GM18508 (cell line): Measurements from ENCODE around the gene NAT9.

Source experiments
- ATAC-seq: cut with Tn5 transposase; IDR thresholded peaks from one replicate; pipeline ENCODE4 v1.9.1; 2021; ENCODE audit warnings: moderate number of reproducible peaks; ENCODE audit not compliant: insufficient read depth, unreplicated experiment

NAT9 gene

DNA sequence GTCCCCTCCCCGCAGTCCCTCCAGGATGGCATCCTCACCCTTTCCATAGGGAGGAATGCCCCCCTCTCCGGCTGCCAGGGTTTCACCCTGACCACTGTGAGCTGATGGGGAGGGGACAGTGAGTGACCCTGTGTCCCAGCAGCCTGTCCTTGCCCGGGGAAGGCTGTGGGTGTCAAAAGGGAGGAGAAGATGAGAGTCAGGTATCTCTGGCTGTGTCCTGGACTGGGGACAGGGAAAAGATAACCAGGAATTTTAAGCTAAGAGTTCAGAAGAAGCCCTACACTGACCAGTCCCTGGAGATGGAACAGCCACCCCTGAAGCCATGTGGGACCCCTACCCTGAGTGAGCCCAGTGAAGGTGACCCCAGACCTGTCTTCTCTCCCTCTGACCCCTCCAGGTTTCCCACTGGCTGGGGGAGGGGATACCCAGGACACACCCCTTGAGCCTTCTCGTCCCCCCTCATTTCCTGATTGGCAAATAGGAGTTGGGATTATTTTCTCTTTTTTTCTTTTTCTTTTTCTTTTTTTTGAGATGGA lies 11.3 kb downstream of the NAT9 start:
- no peak for ATAC-seq

DNA sequence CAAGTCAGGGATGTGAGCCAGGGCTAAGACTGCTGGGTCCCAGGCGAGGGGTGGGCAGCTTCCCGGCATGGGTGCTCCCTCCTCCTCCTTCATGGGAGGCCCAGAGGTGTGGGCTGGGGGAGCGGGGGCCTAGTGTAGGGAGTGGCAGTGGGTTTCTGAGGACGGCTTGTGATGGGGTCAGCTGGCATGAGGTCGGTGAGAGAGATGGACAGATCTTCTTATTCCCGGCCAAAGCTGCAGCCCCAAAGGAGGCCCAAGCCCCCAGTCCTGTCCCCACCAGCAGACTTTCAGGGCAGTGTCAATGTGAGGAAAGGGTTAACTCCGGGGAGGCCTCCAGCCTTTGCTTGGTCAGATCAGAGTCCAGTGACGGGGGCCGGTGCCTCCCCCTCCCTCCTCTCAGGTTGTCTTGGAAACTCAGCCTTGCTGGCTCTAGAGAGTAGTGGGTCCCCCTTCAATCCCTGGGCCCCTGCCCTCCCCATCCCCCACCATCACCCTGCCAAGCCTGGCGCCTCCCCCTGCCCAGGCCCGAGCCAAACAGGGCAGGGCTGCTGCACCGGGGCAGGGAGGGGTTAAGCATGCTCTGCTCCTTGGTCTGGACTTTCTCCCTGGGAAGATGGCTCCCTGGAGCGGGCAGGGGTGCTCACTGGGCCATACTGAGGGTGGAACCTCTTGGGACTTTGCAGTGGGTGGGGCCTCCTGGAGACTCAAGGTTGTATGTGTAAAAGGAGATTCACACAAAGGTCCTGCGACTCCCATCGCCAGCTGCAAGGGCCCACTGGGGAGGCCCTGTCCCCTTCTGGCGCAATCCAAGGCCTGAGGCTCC lies 12.4 kb downstream of the NAT9 start:
- ATAC-seq, result no peak

DNA sequence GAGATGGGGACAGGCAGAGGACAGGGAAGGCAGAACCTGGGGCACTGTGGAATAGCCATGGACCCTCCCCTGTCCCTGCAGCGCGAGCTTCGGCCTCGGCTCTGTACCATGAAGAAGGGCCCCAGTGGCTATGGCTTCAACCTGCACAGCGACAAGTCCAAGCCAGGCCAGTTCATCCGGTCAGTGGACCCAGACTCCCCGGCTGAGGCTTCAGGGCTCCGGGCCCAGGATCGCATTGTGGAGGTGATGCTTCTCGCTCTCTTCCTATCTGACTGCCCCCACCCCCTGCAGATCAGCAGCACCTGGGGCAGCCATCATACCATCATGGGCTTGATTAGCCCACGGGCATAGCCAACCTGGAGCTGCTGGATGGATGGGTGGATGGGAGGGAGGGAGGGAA lies 14.2 kb downstream of the NAT9 start:
- ATAC-seq, result no peak

DNA sequence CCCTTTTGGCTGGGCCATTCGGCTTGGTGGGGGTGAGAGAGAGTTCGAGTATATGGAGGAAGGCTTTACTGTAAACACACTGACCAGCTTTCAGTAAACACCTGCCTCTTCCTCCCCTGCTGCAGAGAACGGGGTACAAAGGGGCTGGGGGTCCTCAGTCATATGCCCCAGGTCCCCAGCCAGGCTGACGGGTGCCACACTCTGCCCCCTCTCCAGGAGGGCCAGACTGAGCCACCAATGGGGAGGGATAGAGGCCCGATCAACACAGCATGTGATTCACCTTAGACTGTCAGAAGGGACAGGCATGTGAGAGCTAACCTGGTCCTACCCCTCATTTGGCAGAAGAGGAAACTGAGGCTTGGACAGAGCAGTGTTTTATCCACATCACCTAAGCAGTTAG lies 14.7 kb downstream of the NAT9 start:
- no peak for ATAC-seq

DNA sequence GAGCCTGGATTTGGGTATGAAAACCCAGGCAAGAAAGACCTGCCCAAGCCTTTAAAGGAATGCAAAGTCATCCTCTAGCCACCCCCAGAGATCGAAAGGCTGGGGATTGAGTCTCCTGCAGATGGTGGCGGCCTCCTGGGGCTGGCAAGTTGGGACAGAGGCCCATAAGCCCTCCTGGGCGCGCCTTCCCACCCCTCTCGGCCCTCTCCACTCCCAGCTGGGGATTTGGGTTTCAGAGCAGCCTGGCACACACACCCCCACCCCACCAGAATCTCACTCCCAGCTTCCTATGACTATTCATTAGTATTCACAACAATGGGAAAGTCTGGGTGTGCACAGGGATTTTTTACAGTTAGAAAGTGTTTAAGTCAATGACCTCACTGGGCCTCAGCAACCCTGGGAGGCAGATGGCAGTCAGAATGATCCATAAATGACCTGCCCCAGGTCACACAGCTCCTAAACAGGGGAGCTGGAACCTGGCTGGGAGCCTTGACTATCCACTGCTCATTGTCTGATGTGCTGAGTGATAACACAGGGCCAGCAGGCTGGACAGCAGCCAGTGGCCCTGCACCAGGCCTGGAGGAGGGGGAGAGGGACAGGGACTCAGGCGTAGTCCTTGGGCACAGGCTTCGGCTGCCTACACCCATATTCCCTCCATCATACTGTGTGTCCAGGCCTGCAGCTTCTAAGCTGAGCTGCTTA lies 15.6 kb downstream of the NAT9 start:
- ATAC-seq, result no peak

DNA sequence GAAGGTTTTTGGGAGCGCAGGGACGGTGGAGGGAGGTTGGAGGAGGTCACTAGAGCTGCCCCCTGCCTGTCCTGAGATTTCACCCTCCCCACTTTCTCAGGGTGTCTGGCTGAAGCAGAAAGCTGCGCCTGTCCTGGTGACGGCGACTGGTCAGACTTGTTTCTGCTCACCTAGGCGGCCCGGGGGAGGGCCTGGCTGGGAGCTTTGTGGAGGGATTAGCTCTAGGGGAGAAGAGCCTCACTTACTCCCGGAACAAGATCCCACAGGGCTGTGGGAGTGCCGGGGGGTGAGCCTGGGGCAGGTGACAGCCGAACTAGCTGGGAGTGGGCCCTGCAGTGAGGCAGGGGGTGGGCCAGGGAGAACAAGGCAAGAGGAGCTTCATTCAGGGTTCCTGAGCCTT lies 16.2 kb downstream of the NAT9 start:
- no peak for ATAC-seq

DNA sequence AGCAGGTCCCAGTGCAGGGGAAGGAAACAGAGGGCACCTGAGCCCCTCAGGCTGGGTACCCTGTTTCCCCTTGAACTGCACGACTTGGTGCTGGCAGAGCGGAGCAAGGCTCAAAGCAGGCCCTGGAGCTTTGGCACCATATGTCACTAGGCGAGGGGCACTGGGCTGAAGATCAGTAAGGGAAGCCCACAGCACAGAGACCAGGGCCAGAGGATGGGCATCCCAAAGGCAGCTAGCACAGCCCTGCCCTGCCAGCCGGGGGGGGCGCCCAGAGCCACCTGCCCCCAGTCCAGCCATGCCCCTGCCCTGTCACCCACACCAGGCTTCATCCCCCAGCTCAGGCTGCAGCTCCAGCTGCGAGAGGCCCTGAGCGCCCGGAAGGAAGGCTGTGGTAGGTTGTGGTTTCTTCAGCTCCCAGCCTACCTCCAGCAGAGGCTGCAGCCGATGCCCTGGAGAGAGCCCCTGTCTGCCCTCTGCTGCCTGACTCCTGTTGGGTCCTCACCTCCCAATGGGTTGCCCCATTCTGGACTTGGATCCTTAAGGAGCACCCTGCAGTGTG lies 16.8 kb downstream of the NAT9 start:
- ATAC-seq, result no peak

DNA sequence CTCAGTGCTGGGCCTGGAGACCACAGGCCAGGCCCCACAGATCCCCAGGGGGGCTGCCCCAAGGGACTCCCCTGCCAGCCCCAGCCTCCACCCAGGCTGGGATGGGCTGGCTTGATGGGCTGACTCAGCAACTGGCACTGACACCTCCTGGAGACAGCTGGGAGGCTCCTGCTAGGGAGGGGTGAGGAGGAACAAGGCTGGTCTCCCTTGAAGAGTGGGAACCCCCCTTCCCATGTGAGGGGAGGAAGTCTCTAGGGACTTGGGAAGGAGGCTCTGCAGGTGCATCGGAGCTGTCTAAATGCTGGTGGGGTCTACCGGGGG lies 17.3 kb downstream of the NAT9 start:
- ATAC-seq, result no peak

DNA sequence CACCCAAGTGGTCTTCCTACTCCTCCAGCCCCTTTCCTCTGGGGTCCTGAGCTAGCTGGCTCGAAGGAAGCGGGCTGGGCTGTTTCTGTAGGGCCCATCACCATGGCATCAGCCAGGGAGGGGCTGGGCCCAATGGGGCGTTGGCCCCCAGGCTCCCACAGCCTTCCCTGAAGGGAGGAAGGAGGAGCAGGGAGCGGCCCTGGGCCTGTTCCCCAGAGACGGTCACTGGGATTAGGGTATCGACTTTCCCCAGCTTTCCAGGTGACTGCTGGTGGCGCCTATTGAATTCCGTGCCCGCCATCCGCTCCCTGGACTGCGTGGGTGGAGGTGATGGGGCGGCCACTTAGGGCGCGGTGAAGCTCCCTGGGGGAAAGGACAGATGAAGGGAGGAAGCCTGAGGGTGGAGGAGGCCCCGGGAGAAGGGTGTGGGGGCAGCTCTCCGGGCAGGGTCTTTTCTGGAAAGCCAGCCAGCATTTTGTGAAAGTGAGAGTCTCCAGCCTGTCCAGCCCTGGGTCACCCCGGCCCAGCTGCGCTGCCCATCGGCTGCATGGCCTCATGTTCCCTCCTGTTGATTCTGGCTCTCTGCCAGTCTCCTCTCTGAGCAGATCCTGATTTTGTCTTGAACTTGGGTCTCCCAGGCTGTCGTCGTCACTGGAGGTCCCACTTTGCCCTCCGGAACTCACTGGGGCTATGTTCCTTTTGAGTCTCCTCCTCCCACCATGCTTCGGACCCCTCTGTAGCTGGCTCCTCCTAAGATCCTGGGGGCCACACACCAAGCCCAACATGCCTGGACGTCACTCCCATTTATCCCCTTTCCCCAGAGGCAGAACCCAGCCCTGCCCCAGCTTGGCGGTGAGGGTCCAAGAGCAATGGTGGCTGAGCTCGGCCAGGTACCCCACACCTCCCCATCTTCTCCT lies 18.0 kb downstream of the NAT9 start:
- ATAC-seq, result no peak

DNA sequence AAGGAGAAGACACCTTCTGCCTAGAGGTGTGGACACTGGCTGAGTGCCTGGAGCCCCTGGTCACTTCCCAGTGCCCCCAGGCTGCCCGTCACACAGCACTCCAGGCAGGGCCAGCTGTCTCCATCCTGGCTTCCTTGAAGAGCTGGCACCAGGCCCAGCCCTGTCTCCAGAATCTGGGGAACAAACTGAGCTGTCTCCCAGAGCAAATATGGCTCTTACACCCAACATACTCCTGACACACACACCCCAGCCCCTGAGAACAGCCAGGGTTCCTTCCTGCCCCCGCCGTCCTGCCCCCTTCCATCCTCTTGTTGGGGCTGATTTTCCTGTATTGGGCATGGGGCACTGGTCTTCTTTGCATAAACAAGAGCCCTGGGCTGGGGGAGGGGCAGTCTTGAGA lies 18.6 kb downstream of the NAT9 start:
- no peak for ATAC-seq

DNA sequence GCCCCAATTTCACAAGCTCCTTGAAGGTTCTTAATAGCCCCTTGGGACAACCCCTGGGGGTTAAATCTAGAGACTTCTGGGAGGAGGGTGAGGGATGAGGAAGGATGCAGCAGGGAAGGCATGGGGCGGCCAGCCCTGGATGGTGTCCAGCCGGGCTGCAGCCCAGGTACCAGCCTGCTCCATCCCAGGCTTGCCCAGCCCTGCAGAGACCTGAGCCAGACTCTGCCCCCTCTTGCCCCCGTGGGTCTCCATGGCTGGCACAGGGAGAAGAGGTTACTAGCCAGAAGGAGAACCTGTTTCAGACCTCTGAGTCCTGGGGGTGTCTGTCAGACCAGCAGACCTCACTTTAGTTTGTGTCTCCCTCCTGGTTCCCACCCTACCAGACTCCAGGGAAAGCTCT lies 19.3 kb downstream of the NAT9 start:
- no peak for ATAC-seq

DNA sequence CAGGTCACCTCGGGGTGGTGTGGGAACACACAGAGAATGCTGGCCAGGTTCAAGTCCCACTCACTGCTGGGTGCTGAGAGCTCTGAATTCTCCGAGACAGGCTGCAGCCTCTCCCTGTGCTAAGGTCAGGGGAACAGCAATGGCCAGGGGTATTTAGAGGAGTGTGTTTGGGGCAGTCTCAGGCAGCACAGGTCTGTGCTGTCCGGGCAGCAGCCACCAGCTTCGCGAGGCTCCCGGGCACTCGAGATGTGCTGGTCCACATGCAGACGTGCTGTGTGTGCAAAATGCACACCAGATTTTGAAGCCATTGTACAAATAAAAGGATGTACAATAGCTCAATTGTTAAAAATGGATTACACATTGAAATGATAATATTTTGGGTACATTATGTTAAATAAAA lies 20.6 kb downstream of the NAT9 start:
- no peak for ATAC-seq

DNA sequence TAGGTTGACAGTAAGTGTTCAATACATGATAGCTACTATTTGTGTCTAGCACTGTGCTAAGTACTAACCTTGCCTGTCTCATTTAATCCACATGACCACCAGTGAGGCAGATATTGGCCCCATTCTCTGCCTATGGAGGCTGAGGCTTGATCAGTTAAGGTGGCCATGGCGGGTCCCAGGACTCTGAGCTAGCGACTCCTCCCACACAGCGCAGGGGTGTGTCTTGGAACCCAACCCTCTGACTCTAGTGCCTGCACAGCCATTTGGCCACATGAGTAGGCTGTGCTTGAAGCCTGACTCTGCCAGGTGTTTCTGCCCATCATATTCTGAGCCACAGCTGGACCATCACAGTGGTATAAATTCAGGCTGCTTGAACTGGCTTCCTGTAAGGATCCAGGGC lies 21.3 kb downstream of the NAT9 start:
- ATAC-seq, result no peak

DNA sequence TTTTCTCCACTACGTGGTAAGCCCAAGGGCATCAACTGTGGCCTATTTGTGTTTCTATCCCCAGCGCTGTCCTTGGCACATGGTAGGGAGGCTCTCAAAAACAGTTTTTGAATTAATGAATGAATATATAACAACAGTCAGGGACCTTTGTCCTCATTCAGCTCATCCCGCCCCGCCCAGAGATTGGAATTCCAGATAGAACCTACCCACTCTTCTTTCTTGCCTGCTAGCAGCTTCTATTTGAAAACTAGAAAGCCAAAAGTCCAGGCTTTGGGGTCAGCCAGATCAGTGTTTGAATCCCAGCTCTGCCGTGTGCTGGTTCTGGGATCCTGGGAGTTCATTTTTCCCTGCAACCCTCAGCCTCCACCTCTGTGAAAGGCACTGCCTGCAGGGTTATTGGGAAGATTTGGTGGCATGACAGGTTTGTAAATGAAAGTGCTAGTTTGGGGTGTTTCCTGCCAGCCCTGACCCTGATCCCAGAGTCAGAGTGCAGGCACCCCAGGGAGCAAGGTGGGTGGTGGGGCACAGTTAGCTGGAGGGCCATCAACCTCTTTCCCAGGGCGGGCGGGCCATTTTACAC lies 23.2 kb downstream of the NAT9 start:
- no peak for ATAC-seq

DNA sequence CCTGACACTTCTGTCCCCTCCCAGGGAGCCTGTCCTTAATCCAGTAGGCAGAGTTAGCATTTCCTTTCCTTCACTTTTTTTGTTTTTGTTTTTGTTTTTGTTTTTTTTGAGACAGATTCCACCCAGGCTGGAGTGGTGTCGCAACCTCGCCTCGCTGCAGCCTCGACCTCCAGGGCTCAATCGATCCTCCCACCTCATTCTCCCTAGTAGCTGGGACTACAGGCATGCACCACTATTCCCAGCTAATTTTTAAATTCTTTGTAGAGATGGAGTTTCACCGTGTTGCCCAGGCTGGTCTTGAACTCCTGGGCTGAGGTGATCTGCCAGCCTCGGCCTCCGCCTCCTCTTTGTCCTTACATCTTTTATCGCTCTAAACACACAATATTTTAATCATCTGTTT lies 23.7 kb downstream of the NAT9 start:
- ATAC-seq, result no peak

DNA sequence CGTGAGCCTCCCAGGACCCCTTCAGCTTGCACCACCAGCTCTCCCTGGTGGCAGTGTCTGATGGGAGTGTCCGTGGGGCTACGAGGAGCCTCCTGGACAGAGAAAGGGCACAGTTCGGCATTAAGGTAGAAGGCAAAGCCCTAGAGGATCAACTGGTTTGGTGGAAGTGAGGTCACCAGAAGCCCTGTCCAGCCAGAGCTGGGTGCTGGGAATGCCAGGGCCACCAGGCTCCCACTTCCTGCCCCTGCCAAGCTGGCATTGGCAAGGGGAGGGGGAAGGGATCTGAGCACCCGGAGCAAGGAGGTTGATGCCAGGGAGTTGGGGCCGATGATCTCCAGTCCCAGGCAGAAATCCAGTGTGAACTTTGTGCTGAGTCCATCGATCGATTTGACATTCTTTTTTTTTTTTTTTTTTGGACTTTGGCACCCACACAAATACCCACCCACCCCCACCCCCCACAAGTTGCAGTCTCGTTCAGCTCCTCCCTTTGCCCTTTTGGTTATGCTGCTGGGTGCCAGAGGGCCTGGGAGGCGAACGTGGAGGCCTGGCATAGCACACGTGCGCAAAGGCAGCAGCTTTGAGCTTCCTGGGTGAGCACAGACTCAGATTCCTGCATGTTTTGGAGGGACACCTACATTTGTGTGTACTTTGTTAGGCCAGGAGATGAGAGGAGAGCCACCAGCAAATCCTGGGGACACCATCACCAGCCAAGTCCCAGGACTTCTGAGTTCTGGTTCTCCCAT lies 25.6 kb downstream of the NAT9 start:
- no peak for ATAC-seq

DNA sequence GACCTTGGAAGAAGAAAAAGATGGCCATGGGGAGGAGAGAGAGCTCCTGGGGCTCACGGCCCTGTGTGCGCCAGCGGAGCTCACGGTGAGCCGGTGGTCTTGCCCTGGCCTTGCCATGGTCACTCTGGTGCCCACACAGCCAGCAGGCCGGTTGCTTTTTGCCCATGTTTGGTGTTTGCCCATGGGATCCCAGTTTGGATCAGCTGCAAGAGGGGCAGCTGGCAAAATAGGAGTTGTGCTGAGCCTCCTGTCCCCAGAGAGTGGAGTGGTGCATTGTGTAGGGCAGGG lies 26.2 kb downstream of the NAT9 start:
- no peak for ATAC-seq

DNA sequence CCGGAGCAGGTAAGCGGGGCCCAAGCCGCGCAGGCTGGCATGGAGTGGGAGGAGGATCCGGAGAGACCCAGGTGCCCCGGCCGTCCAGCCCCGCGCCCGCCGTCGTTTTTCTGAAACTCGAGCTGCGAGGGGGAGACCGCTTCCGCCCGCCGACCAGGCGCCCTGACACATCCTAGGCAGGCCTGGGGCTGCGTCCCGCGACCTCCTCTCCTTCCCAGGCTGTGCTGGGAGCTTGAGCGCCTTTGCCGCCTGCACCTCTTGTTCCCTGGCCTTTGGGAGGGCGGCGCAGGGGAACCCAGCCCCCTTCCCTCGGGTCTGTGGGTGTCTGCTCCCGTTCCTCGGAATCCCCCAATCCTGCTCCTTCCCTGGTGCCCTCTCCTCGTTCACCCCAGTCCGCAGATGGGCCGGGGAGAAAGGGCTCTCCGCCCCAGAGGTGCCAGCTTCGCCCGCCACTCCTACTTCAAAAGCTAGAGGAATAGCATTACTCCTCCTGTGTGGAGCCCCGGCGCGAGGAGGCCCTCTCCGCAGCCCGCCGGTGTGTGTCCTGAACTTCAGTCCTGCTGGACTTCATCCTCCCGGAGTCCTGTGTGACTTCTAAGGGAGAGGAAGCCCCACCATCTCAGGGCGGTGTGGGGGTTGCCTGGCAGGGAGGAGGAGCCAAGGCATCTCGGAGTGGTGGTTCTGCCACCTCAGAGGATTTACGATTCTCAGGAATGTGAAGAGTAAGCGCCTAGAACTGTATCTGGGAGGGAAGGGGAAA lies 26.7 kb downstream of the NAT9 start:
- ATAC-seq, result no peak
